Head of caudate nucleus (tissue), 42 donors: ENCODE measurements around the gene NFE2L2.
"Not testable (repeated sequence)": the region's sequence is repeated elsewhere in the genome, so short reads cannot be mapped to it uniquely, and the experiment has no call there.

Source experiments
- DNase-seq, 42 donors: peaks; one replicate each; pipeline versions ENCODE4 v3.0.0 to v3.0.0-alpha.2; 2020 to 2021; ENCODE audit warnings: mixed read lengths in 7 of 42
- intact Hi-C: fragments of 100-400 bp; cut with DNase I; formaldehyde crosslinking; loops from one replicate; pipeline ENCODE4 v1.15.0; 2022

The NFE2L2 gene

GRCh38 chr2:177282181-177282641, 17.7 kb upstream of the NFE2L2 start:
- intact Hi-C loops = no loop called here
- DNase-seq = peak in 16 of 42 donors; percentile 4 to 68 (median 18)

GRCh38 chr2:177281400-177282180, 17.1 kb upstream of the NFE2L2 start:
- DNase-seq = no peak
- intact Hi-C loops = no loop called here

GRCh38 chr2:177279847-177280246, 15.3 kb upstream of the NFE2L2 start:
- intact Hi-C loops = no loop called here

GRCh38 chr2:177275743-177276055, 11.2 kb upstream of the NFE2L2 start:
- DNase-seq = no peak

More at GRCh38 chr2:177279847-177280246, 15.3 kb upstream of the NFE2L2 start:
- no peak for DNase-seq

DNA sequence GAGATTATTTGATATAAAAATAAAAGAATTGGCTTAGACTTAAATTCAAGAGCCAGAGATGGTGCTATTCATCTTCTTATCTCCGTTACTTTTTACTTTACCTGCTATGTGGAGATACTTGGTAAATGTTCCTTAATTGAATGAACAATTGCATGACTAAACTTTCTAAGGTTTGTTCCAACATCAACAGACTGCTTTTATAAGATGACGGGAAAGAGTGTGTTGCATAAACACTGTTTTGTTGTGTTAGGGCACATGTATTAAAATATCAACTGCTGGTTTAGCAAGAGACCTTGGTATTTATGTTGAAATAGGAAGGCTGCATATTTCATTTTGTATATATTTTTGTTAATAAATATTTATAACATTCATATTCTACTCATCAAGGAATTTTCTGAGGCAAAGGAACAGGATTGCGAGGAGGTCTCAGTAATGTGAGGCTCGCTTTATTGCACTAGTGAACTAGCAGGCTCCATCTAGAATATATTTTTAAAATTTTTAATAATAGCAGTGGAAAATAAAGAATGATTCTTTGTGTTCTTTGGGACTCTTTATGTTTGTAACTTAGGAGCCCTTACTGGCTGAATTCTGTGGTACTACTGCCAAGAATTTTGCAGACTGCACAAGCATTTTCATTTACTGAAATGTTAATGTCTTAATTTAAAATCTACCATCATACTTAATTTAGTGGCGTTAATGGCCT, 10.7 kb upstream of the NFE2L2 start:
- intact Hi-C loops = no loop called here
- DNase-seq = no peak

More at GRCh38 chr2:177275743-177276055, 11.2 kb upstream of the NFE2L2 start:
- intact Hi-C loops = no loop called here

- DNase-seq = no peak
- intact Hi-C loops = no loop called here
Observed at GRCh38 chr2:177273408-177273807, 8.9 kb upstream of the NFE2L2 start.

DNA sequence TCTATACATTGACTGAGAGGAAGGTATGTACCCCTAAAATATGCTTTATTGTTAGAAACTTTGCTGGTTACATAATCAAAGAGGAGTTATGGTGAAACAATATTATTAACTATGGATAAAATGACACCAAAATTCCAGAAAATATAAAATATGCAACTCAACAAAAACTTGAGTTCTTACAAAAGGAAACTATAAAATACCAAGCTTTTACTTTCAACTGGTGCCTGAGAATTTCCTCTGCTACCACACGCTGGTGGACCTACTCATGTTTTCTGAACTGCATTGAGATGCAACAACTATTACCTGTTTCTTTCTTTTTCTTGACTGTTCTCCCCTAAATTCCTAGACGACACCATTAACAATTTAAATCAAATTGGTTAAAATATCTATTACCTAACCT, 8.2 kb upstream of the NFE2L2 start:
- DNase-seq = no peak
- intact Hi-C loops = no loop called here

- intact Hi-C loops = no loop called here
- DNase-seq = no peak
Observed at GRCh38 chr2:177271981-177272666, 7.6 kb upstream of the NFE2L2 start.

DNA sequence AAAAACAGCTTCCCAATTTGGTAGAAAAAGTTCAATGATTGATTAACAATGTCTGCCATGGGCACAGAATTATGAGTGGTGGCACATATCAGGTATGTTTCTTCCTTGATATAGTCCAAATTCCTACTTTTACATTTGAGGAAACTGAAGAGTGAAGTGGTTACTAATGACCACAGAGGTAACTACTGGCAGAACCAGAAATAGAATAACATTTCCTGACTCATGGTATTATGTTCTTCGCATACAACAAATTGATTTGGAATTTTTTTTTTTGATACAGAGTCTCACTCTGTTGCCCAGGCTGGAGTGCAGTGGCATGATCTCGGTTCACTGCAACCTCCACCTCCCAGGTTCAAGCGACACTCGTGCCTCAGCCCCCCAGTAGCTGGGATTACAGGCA, 6.0 kb upstream of the NFE2L2 start:
- intact Hi-C loops = no loop called here
- no peak for DNase-seq

GRCh38 chr2:177268901-177269300, 4.4 kb upstream of the NFE2L2 start:
- DNase-seq = no peak
- intact Hi-C loops = loop anchor here (10.0 kb wide), 1 partner anchor 126 kb away; the partner anchor contains the start of gene AGPS

DNA sequence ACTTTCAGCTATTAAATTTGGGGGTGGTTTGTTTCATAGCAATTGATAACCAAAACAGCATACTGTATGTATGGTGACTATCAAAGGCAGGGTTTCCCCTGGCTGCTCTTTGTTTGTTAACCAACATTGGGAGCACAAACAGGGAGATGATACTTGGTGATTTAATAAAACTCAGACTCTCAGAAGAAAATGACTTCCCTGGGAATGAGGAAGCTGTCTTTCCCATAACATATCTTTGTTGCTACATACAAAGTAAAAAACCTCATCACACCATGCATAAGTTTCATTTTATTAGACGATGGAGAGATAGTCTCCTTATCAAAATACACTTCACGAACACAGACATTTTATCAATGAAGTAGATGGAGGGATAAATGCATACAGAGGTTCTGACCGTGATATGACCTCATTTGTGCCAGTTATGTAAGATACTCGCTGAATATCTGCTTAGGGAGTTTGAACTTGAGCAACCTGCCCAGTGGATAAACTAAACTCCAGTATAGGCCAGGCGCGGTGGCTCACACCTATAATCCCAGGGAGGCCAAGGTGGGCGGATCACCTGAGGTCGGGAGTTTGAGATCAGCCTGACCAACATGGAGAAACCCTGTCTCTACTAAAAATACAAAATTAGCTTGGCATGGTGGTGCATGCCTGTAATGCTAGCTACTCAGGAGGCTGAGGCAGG, 3.8 kb upstream of the NFE2L2 start:
- no peak for DNase-seq
- intact Hi-C loops = loop anchor here (10.0 kb wide), 1 partner anchor 126 kb away; the partner anchor contains the start of gene AGPS

DNA sequence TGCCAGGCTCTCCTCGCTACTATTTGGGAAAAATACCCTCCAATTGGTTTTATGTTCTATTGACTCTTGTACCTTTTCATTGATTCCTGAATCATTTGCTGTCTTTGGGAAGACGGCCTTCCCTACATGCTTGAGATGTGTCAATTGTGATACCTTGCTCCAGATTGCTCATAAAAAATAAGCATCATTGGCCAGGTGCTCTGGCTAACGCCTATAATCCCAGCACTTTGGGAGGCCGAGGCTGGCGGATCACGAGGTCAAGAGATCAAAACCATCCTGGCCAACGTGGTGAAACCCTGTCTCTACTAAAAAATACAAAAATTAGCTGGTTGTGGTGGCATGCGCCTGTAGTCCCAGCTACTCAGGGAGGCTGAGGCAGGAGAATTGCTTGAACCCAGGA, 2.4 kb upstream of the NFE2L2 start:
- intact Hi-C loops = loop anchor here (10.0 kb wide), 1 partner anchor 128 kb away; the partner anchor contains the start of gene AGPS
- not testable (repeated sequence) for DNase-seq

- no peak for DNase-seq
- intact Hi-C loops = loop anchor here (2.0 to 10.0 kb wide), 2 partner anchors 69 to 129 kb away; partner anchors contain the start of gene AGPS
Observed at GRCh38 chr2:177265824-177266817, 1.6 kb upstream of the NFE2L2 start.

DNA sequence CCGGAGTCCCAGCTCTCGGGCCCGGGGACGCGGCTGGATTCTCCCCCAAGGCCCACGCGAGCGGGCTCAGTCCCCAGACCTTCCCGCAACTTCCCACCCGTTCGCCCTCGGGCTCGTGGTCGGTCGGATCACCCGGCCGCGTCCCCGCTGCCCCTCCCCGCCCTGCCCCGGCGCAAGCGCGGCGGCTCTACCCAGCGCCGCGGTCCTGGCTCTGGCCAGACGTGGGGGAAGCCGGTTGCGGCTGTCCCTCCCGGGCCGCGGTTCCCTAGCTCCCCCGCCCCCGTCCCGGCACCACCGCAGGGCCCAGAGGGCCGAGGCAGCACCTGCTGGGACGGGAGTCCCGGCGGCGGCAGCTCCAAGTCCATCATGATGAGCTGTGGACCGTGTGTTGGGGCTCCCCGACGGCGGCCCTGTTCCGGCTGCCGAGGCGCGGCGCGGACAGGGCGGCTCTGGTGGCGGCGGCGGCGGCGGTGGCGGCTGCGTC, 276 bp downstream of the NFE2L2 start:
- peak in 13 of 42 donors; percentile 14 to 64 (median 32) for DNase-seq
- intact Hi-C loops = loop anchor here (1.0 to 10.0 kb wide), 4 partner anchors 52 to 131 kb away; partner anchors contain the start of genes AGPS and HNRNPA3

DNA sequence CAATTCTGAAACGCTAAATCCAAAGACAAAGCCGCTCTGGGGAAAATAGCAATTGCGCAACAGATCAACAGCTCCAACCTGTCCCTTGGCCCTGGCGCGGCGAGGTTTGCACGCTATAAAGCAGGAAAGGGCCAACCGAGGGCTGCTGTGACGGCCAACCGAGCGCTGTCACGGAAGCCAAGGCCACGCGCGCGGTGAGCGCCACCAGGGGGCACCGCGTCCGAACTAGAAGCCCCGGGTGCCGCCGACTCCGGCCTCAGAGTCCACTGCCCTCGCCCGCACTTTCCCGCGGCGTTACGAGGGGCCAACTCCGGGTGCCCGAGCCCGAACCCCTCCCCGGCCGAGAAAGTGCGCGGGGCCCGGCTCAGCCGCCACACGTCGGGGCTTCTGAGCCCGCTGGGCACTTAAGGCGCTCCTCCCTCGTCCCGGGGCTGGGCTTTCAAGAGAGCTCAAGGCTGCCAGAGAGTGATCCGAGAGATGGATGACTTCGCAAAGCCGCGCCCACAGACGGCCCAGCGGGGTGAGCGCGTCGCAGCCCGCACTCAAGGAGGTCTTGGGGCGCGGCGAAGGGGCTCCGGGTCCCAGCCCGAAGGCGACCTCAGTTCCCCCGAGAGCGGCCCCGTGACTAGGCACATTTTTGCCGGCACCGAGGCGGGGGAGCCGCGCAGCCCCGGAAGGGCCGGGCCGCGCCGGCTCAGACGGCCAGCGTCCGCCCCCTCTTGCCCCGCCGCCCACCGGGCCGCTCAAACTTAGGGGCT, 897 bp downstream of the NFE2L2 start:
- intact Hi-C loops = loop anchor here (1.0 to 10.0 kb wide), 4 partner anchors 51 to 131 kb away; partner anchors contain the start of genes AGPS and HNRNPA3
- DNase-seq = peak; percentile 92 to 99 (median 97)

- no peak for DNase-seq
- intact Hi-C loops = loop anchor here (5.0 to 10.0 kb wide), 2 partner anchors 96 to 132 kb away; partner anchors contain the start of gene AGPS
Observed at GRCh38 chr2:177262958-177263450, 1.5 kb downstream of the NFE2L2 start.
